ENCODE measurements around the gene GLOD5. TPM values are rescaled to one million over a fixed set of nuclear protein-coding genes. Genes with fewer than 3 reads are reported as not detected.

The GLOD5 gene
- total and polyA plus RNA-seq, 2 of the 4 experiments (the other 2 are of a cell fraction), result not detected

DNA sequence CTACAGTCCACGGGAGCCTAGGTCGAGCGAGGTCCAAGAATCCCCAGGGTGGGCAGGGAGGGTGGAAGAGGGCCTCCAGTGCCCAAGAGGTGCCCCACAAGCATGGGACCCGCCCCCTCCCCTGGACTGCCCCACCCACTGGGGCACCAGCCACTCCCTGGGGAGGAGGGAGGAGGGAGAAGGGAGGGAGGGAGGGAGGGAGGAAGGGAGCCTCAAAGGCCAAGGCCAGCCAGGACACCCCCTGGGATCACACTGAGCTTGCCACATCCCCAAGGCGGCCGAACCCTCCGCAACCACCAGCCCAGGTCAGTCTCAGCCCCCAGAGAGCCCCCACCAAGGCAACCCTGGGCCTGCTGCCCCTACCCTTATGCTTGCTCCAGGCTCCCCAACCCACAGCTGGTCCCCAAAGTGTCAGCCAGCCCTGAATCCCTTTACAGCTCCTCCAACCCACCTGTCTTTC is 24.8 kb downstream of the GLOD5 start, which contains the start of gene GATA1:
TSS of gene GATA1 (plus strand) at position 250 of the 460 bp plus-strand sequence. CDS start 4,520 bp downstream, outside the sequence.
- H2BK15ac ChIP-seq (ENCODE audit: low read depth, low read length), result no peak within 1 kb of the TSS
- no TSS peak for BruUV-seq (replicated peaks)
- H2AFZ ChIP-seq (replicated peaks; ENCODE audit: low read length, poor library complexity), result peak within 1 kb of the TSS; percentile 58
- H3K27ac ChIP-seq (ENCODE audit: insufficient read depth, low read length), result no peak within 1 kb of the TSS
- POLR2A ChIA-PET (ENCODE audit: unreplicated experiment), result no interaction called here
- no peaks in the 10 kb centered on the region for H3K9me3 ChIP-seq (ENCODE audit: control insufficient read depth, insufficient read depth, low read length)
- no peak within 1 kb of the TSS for H3K23ac ChIP-seq (ENCODE audit: low read depth, low read length)
- H2AK5ac ChIP-seq (ENCODE audit: low read depth, low read length), result no peak within 1 kb of the TSS
- no peak within 1 kb of the TSS for H2BK20ac ChIP-seq (ENCODE audit: low read depth, low read length)
- H3K14ac ChIP-seq (replicated peaks; ENCODE audit: low read depth, low read length), result no peak within 1 kb of the TSS
- H3K56ac ChIP-seq (ENCODE audit: extremely low read depth, insufficient read depth, low read length), result no peak within 1 kb of the TSS
- in situ Hi-C loops (cut with MboI; ENCODE audit: low sequenced_read_pairs), result no loop called here
- WGBS, 2 experiments (ENCODE audit: extremely low coverage in 2 of 2, insufficient read length in 1 of 2), result 60% methylated on average over 1 of the region's 7 CpGs; no CpG with 5 or more reads in 1 of the 2 experiments
- H3K9ac ChIP-seq (ENCODE audit: low read depth, low read length), result no peak within 1 kb of the TSS
- dilution Hi-C loops (cut with HindIII; ENCODE audit: low sequenced_read_pairs, unreplicated experiment), result no loop called here
- intact Hi-C loops (cut with micrococcal nuclease), result no loop called here
- H3K27me3 ChIP-seq (ENCODE audit: control insufficient read depth, insufficient read depth, low read length), result peaks cover 22% of the 10 kb centered on the region
- CTCF ChIA-PET, result no interaction called here
- no peaks in the 10 kb centered on the region for H3K79me1 ChIP-seq (ENCODE audit: low read depth in 1 of 2, low read length in 2 of 2)
- H3K4ac ChIP-seq (ENCODE audit: low read depth, low read length), result no peak within 1 kb of the TSS
- no peak within 1 kb of the TSS for H2AK9ac ChIP-seq (replicated peaks; ENCODE audit: low read depth, low read length, poor library complexity)
- no peak within 1 kb of the TSS for H4K8ac ChIP-seq (ENCODE audit: low read depth in 2 of 2, low read length in 2 of 2)
- H3K4me2 ChIP-seq (ENCODE audit: low read depth, low read length), result no peak within 1 kb of the TSS
- TF ChIP-seq MXI1 (IDR thresholded peaks at IDR 0.05; ENCODE audit: borderline replicate concordance, low read depth, low read length) (no peak), CHD1 (IDR thresholded peaks at IDR 0.05; ENCODE audit: low read depth, low read length) (no peak), MAFK (IDR thresholded peaks at IDR 0.05; ENCODE audit: low read depth, low read length) (no peak)
- ATAC-seq (ENCODE audit: low read depth), result no peak
- no peak within 1 kb of the TSS for H3K18ac ChIP-seq (ENCODE audit: low read depth, low read length)
- H3K4me3 ChIP-seq (ENCODE audit: insufficient read depth, low read depth, low read length), result no peak within 1 kb of the TSS
- DNase-seq, result no peak
- H2BK5ac ChIP-seq (ENCODE audit: low read depth, low read length, poor library complexity, severe bottlenecking), result no peak within 1 kb of the TSS
- no peaks in the 10 kb centered on the region for H3K36me3 ChIP-seq (ENCODE audit: control insufficient read depth, insufficient read depth, low read length)
- H3K9me1 ChIP-seq (ENCODE audit: insufficient read depth, low read length), result no peaks in the 10 kb centered on the region
- H2BK120ac ChIP-seq (ENCODE audit: low read depth, low read length), result no peak within 1 kb of the TSS
- H3K4me1 ChIP-seq (ENCODE audit: control insufficient read depth, insufficient read depth, low read length), result no peaks in the 10 kb centered on the region
- no peaks in the 10 kb centered on the region; the same call in 1 of the 2 replicates for H4K20me1 ChIP-seq (ENCODE audit: insufficient read depth, low read length)
- H4K91ac ChIP-seq (ENCODE audit: insufficient read depth, low read depth, low read length), result no peak within 1 kb of the TSS
- no peak within 1 kb of the TSS for H4K5ac ChIP-seq (ENCODE audit: low read depth, low read length)
